G401 (cell line): ENCODE data around the gene ZNF471. TPM values are rescaled to one million over a fixed set of nuclear protein-coding genes. Genes with fewer than 3 reads are reported as not detected.

Experiments used
- DNase-seq: peaks from one replicate; pipeline ENCODE4 v3.0.0-alpha.2; 2015; ENCODE audit warnings: low spot score
- in situ Hi-C: cut with HindIII; loops from 2 replicates; pipeline ENCODE4 v1.10.0; 2016; ENCODE audit warnings: low sequenced_read_pairs, mixed read lengths
- total RNA-seq: library from RNA; depleted of rRNA; stranded (reverse); fragments of >200 nt; shearing (Covaris generic); gene quantifications from 2 replicates; pipeline ENCODE4 v1.2.3, GENCODE V29; 2014; rRNA removed

The ZNF471 gene
- total RNA-seq, 1 experiment from 2014 or later: 1.5 TPM

- in situ Hi-C loops: no loop called here
- peak; percentile 96 for DNase-seq
Observed at GRCh38 chr19:56567274-56568120, 59.8 kb downstream of the ZNF471 start, which contains the start of gene ZNF470. Gene ZNF470 (plus strand): TSS chr19:56567468. CDS start chr19:56570312, 2,844 bp downstream.

- in situ Hi-C loops: no loop called here
- DNase-seq: no peak
Observed at GRCh38 chr19:56572589-56572988, 64.9 kb downstream of the ZNF471 start.

- in situ Hi-C loops: no loop called here
- DNase-seq: no peak
Observed at GRCh38 chr19:56573914-56574313, 66.3 kb downstream of the ZNF471 start.

GRCh38 chr19:56577719-56578602 is 70.3 kb downstream of the ZNF471 start:
- no peak for DNase-seq
- in situ Hi-C loops: no loop called here

Other genes with a start within 250 kb of the ZNF471 start
- gene EDDM13, start 235.1 kb upstream of the ZNF471 start, total RNA-seq: not detected in 2 replicates
- gene ZSCAN5A, start 193.0 kb upstream of the ZNF471 start, total RNA-seq: 12.1 and 17.6 TPM in 2 replicates
- 0.43 and 1.8 TPM in 2 replicates for gene ZNF582, start 114.3 kb upstream of the ZNF471 start, total RNA-seq
- 2.1 and 5.2 TPM in 2 replicates for gene ZNF583, start 103.5 kb upstream of the ZNF471 start, total RNA-seq
- gene ZNF667, start 30.5 kb upstream of the ZNF471 start, total RNA-seq: 9.2 and 28.3 TPM in 2 replicates
- gene ZFP28, start 31.1 kb downstream of the ZNF471 start, total RNA-seq: 3.1 and 4.5 TPM in 2 replicates
- 2.5 and 3.2 TPM in 2 replicates for gene ZNF470, start 59.6 kb downstream of the ZNF471 start, total RNA-seq
- 7.1 and 13.5 TPM in 2 replicates for gene ZNF71, start 87.4 kb downstream of the ZNF471 start, total RNA-seq
- gene SMIM17, start 135.3 kb downstream of the ZNF471 start, total RNA-seq: 0.10 TPM in 1 of 2 replicates, not detected in the other
- 0.37 TPM in 1 of 2 replicates, not detected in the other for gene ZNF835, start 163.9 kb downstream of the ZNF471 start, total RNA-seq